LoVo (cell line): ENCODE data around the gene CLK1.
"Not testable (repeated sequence)": the region's sequence is repeated elsewhere in the genome, so short reads cannot be mapped to it uniquely, and the experiment has no call there.

Experiments
- DNase-seq: peaks from one replicate; pipeline ENCODE4 v3.0.0-alpha.2; 2016; ENCODE audit warnings: low spot score

CLK1 gene

GRCh38 chr2:200851398-200852248 is 12.8 kb downstream of the CLK1 start:
- DNase-seq: no peak

GRCh38 chr2:200850512-200851256 is 13.8 kb downstream of the CLK1 start:
- DNase-seq: no peak

DNA sequence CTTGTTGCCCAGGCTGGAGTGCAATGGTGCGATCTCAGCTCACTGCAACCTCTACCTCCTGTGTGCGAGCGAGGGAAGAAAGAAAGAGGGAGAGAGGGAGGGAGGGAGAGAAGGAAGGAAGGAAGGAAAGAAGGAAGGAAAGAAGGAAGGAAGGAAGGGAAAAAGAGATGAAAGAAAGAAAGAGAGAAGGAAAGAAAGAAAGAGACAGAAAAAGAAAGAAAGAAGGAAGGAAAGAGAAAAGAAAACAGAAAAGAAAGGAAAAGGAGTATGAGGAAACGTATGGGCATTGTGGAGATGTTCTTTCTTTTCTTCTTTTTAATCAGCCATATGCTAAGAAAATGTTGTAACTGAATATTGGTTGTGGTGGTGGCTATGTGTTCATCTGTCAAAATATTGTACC is 16.5 kb downstream of the CLK1 start:
- DNase-seq: no peak

DNA sequence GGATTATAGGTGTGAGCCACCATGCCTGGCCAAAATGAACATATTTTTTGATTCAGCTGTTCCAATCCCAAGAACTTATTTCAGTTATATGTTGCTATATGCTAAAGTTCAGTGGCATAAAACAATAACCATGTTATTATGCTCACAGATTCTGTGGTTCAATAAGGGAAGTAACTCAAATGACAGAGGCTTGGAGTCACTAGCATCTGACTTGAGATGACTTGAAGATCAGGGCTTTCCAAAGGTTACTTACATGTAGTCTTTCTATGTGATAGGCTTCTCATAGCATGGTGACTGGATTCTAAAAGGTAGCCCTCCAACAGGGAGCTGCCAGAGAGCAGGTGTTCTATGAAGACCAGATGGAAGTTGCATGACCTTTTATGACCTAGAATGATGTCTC is 17.2 kb downstream of the CLK1 start:
- no peak for DNase-seq

DNA sequence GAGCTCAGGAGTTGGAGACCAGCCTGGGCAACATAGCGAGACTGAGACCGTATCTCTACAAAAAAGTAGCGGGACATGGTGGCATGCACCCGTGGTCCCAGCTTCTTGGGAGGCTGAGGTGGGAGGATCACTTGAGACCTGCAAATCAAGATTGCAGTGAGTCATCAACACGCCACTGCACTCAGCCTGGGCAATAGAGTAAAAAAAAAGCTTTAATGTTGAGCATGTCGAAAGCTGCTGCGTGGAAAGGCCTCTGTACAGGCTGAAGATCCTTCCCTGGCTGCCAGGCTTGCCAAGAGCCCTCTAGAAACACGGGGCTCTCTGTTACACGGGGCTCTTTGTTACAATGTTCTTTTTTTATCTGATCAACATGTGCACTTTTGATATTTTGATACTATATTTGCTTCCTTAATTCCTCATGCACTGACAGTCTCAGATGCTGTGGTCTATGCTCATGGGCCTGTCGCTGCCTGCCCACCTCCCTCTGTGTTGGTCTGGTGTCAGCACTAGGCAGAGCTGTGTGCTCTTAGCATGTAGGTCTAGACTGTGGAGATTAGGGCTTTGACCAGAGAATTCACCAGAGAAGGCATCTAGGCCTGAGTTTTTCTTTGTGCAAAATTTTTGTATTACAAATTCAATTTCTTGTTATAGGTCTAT is 18.7 kb downstream of the CLK1 start:
- no peak for DNase-seq

DNA sequence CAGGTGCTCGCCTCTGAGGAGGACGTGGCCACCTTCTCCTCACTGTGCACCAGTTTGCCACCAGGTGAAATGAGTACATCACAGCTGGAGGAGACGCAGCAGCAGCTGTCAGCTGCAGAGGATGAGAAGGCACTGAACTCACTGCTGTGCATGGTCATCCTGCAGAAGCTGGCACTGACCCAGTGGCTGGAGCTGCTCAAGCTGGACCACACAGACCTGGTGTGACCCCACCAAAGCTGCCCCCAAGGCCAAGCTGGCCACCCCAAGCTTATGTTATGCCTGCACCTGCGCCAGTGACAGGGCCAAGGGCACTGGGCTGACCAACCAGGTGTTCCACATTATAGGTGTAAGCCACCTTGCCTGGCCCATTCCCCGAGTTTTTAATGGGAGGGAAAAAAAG is 19.3 kb downstream of the CLK1 start:
- no peak for DNase-seq

DNA sequence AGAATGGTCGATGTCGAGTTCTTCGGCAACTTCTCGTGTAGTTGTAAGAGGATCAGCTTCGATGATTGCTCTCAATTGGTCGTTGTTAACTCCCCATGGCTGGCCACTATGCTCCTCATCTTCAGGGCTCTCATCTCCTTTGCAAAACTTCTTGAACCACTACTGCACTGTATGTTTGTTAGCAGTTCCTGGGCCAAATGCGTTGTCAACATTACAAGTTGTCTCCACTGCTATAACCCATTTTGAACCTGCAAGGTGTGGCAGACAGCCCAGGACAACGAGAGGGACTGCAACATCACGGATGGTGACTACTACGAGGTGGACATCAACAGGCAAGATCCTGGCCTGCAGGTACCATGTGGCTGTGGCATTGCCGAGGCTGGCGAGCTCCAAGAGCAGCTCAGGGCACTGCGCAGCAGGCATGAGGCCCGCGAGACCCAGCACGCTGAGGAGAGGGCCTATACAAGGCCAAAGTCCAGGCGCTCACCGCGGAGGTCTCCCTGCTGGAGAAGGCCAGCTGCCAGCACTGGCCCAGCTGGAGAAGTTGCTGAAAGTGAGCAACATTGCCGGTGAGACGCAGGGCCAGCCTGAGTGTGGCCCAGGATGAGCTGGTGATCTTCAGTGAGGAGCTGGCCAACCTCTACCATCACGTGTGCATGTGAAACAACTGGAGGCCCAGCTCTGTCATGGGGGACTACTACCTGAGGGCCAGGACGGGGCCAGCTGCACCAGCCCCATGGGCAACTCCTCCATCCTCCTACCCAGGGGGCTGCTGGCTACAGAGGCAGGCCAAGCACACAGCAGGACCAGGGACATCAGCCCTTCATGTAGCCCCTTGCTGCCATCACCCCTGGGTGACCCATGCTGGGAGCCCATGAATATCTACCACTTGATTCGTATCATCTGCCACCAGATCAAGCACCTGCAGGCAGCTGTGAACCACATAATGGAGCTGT is 20.2 kb downstream of the CLK1 start:
- DNase-seq: no peak

GRCh38 chr2:200839513-200839912 is 24.9 kb downstream of the CLK1 start:
- DNase-seq: no peak

DNA sequence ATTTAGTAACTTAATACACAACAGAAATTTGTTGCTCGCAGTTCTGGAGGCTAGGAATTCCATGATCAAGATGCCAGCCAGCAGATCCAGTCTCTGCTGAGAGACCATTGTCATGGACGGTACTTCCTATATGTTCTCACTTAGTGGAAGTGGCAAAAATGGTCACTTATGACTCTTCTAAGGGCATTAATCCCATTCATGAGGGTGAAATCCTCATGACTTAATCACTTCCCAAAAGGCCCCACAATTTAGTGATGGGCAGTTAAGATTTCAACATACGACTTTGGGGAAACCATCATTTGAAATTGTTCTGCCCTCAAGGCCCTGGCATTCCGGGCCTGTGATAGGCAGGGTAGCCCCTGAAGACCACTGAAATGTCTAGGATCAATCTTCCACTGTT is 29.8 kb downstream of the CLK1 start:
- DNase-seq: no peak

GRCh38 chr2:200829258-200829655 is 35.2 kb downstream of the CLK1 start:
- no peak for DNase-seq

- DNase-seq: no peak
Measured at GRCh38 chr2:200828572-200829257, 35.7 kb downstream of the CLK1 start.

GRCh38 chr2:200828104-200828503 is 36.4 kb downstream of the CLK1 start:
- DNase-seq: no peak

DNA sequence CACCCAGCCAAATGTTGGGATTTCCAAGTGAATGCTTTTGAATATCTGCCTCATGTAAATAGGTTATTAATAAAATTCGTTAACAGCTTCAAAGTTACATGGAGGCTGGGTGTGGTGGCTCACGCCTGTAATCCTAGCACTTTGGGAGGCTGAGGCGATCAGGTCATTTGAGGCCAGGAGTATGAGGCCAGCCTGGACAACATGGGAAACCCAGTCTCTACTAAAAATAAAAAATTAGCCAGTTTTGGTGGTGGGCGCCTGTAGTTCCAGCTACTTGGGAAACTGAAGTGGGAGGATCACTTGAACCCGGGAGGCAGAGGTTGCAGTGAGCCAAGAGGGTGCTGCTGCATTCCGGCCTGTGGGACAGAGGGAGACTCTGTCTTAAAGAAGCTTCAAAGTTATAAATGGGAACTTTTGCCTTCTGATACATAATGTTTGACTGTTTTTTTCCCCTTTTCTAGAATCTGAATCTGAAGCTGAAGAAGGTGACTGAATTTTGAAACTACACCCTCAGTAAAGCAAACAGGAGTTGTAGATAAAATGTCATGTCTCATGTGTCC is 42.7 kb downstream of the CLK1 start:
- DNase-seq: no peak

DNA sequence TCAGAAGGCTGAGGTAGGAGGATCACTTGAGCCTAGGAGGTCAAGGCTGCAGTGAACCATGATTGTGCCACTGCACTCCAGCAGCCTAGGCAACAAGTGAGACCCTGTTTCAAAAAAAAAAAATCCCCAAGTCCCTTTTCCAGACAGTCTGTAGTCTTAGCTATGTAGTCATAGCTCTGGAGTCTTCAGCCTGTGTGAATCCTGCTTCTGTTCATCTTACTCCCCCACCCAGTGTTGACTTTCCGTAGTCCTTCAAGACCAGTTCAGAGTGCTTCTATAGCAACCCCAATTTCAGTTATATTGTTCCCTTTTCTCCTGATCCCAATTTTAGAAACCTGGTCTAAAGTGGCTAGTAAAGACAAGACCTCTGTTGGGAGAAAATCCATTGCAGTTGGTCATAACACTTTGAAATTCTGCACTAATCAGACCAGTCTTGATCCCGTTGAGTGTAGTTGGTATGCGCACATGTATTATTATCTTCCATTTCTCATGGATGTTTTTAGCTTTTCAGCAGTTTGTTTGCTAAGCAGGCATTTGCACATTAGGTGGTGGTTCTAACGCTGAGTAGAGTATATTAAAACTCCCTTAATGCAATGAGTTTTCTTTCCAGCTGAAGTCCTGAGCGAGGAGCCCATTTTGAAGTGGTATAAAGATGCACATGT is 43.8 kb downstream of the CLK1 start:
- no peak for DNase-seq

GRCh38 chr2:200818732-200819131 is 45.7 kb downstream of the CLK1 start:
- DNase-seq: not testable (repeated sequence)

DNA sequence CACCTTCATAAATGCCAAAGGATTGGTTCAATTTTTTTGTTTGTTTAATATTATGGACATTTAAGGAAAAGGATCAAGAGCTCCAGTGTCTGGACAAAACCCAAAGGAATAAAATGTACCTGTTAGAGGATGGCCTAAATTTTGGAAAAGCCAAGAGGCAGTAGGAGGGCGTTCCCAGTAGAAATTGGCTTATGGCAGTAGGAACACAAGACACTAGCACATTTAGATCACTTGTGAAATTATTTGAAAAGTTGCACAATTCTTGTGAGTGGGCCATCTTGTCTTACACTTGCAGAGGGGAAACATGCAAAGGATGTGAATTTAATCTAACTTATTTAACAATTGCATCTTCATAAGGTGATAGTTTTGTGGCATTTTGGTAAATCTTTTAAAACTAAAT is 49.5 kb downstream of the CLK1 start:
- DNase-seq: no peak

- DNase-seq: no peak
Measured at GRCh38 chr2:200814276-200814815, 50.1 kb downstream of the CLK1 start.

DNA sequence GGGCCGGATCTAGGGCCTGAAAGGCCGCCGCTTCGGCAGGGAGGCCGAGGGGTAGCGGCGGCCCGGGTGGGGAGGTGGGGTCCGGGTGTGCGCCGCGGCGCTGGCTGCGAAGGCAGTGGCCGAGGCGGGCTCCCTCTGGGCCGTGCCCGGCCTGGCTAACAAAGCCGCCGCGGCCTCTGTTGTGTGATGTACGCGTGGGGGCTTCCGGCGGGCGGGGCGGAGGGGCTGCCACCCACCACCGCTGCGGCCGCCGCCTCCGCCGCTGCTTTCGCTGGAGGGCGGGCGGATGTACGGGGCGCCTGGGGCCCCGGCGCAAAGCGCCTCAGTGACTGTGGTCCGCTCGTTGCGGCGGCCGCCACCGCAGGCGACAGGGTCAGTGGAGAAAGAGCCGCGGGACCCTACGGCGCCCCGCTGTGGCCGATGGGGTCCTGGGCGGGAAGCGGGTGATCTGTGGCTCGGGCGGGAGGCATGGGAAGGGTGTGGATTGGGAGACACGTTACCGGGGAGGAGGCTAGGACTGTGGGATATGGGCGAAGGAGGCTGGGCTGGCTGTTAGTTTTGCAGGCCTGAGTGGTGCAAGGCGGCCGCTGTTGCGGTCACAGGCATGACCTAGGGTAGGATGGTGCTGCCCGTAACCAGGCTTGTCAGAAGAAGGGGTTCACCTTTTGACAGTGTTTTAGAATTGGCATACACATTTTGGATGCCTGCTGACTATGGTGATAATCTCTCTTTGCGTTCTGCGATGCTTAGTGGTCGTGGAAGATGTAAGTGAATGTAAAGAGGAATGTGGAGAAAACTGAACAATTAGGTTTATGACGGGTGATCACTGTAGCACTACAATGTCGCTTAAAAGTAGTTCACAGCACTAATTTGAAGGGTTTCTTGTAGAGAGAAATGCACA is 52.1 kb downstream of the CLK1 start:
- DNase-seq: peak; percentile 65
